Natural killer cell (primary cell): ENCODE measurements around the gene PRKCQ. TPM values are rescaled to one million over a fixed set of nuclear protein-coding genes. Genes with fewer than 3 reads are reported as not detected.

Source experiments
- ATAC-seq, 3 donors: fragments of 150-1000 bp in 2 of 3; fragments of 200-7000 bp in 1 of 3; cut with Tn5 transposase; 1 replicate in 1 of 3; 2 replicates in 2 of 3; pipeline ENCODE4 v1.10.0; 2021; ENCODE audit warnings: mild to moderate bottlenecking in 2 of 3, moderate library complexity in 2 of 3
- DNase-seq, 2 donors: peaks; one replicate each; pipeline versions ENCODE4 v3.0.0 to v3.0.0-alpha.2; 2013 to 2021; ENCODE audit warnings: mixed read lengths in 1 of 2
- H3K27ac ChIP-seq: one replicate; pipeline ENCODE4 v1.5.1; 2013; ENCODE audit warnings: mild to moderate bottlenecking, low read length
- H3K27me3 ChIP-seq: one replicate; pipeline ENCODE4 v1.6.1; 2013; ENCODE audit warnings: low read length; ENCODE audit not compliant: control insufficient read depth, insufficient read depth
- H3K36me3 ChIP-seq: one replicate; pipeline ENCODE4 v1.6.1; 2013; ENCODE audit warnings: low read length; ENCODE audit not compliant: control insufficient read depth, insufficient read depth
- H3K4me1 ChIP-seq: one replicate; pipeline ENCODE4 v1.6.1; 2013; ENCODE audit warnings: low read length; ENCODE audit not compliant: control insufficient read depth, insufficient read depth
- H3K4me3 ChIP-seq: one replicate; pipeline ENCODE4 v1.5.1; 2013; ENCODE audit warnings: low read length
- H3K9me3 ChIP-seq: one replicate; pipeline ENCODE4 v1.6.1; 2013; ENCODE audit warnings: low read length; ENCODE audit not compliant: control insufficient read depth, insufficient read depth
- H3K27ac Mint-ChIP-seq, 2 donors: one replicate each; pipeline ENCODE4 v1.8.0; 2022; ENCODE audit warnings: mild to moderate bottlenecking in 2 of 2, mixed read lengths in 2 of 2, moderate library complexity in 1 of 2
- H3K27me3 Mint-ChIP-seq, 2 donors: one replicate each; pipeline ENCODE4 v1.8.0; 2022; ENCODE audit warnings: low read depth in 2 of 2, mixed read lengths in 2 of 2
- H3K36me3 Mint-ChIP-seq: one replicate; pipeline ENCODE4 v1.8.0; 2022; ENCODE audit warnings: mixed read lengths
- H3K4me1 Mint-ChIP-seq, 2 donors: one replicate each; pipeline ENCODE4 v1.8.0; 2022; ENCODE audit warnings: mixed read lengths in 2 of 2
- H3K4me3 Mint-ChIP-seq: one replicate; pipeline ENCODE4 v1.8.0; 2022; ENCODE audit warnings: mild to moderate bottlenecking, moderate library complexity, mixed read lengths
- H3K9me3 Mint-ChIP-seq, 2 donors: one replicate each; pipeline ENCODE4 v1.8.0; 2022; ENCODE audit warnings: mixed read lengths in 2 of 2
- WGBS: methylation state at CpG from one replicate; pipeline ENCODE4 v1.1.7; 2013; ENCODE audit warnings: missing lambda C conversion rate; ENCODE audit not compliant: insufficient coverage; 5-methylcytosine and 5-hydroxymethylcytosine counted together
- intact Hi-C: fragments of 100-400 bp; cut with micrococcal nuclease; formaldehyde crosslinking; loops from one replicate; pipeline ENCODE4 v1.14.2; 2022
- total RNA-seq, 4 donors: library from RNA; stranded (reverse); fragments of 120-200 nt in 1 of 4; gene quantifications; one replicate each; pipeline versions ENCODE4 v1.2.3 to v1.2.4, GENCODE V29; 2013 to 2022
- TF ChIP-seq, protein P1 (sequence below): fragments of 200-600 bp; IDR thresholded peaks from one replicate; pipeline ENCODE4 v1.8.0; 2022; ENCODE audit warnings: antibody characterized with exemption

PRKCQ gene
- total RNA-seq, 3 donors from 2014 or later (not counting 1 experiment from before 2014, with no cell fraction given): 46.5 to 69.5 (median 61.3) TPM

GRCh38 chr10:6478722-6479121 is 101.4 kb downstream of the PRKCQ start:
- Mint-ChIP-seq H3K4me3 (no peak overlapping the region), H3K27ac (peak overlapping the region in 1 of 2 donors; percentile 23), H3K36me3 (peaks cover 50% of the 10 kb centered on the region), H3K27me3 (no peaks in the 10 kb centered on the region), H3K9me3 (no peaks in the 10 kb centered on the region), H3K4me1 (peaks cover 40 to 58% of the 10 kb centered on the region in 2 donors)
- Histone ChIP-seq H3K27me3 (no peaks in the 10 kb centered on the region), H3K4me3 (no peak overlapping the region), H3K9me3 (no peaks in the 10 kb centered on the region), H3K36me3 (peaks cover 57% of the 10 kb centered on the region), H3K27ac (no peak overlapping the region), H3K4me1 (peaks cover 28% of the 10 kb centered on the region)
- TF ChIP-seq, protein P1, sequence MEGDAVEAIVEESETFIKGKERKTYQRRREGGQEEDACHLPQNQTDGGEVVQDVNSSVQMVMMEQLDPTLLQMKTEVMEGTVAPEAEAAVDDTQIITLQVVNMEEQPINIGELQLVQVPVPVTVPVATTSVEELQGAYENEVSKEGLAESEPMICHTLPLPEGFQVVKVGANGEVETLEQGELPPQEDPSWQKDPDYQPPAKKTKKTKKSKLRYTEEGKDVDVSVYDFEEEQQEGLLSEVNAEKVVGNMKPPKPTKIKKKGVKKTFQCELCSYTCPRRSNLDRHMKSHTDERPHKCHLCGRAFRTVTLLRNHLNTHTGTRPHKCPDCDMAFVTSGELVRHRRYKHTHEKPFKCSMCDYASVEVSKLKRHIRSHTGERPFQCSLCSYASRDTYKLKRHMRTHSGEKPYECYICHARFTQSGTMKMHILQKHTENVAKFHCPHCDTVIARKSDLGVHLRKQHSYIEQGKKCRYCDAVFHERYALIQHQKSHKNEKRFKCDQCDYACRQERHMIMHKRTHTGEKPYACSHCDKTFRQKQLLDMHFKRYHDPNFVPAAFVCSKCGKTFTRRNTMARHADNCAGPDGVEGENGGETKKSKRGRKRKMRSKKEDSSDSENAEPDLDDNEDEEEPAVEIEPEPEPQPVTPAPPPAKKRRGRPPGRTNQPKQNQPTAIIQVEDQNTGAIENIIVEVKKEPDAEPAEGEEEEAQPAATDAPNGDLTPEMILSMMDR: no peak
- ATAC-seq: no peak
- 96% methylated on average over 6 of the region's 8 CpGs for WGBS
- intact Hi-C loops: loop anchor here (10.0 kb wide), 1 partner anchor 786 kb away; no protein-coding TSS in a partner anchor
- DNase-seq: peak in 1 of 2 donors; percentile 40

- H3K27me3 Mint-ChIP-seq: no peaks in the 10 kb centered on the region
- H3K4me1 Mint-ChIP-seq: peaks cover 39 to 58% of the 10 kb centered on the region in 2 donors
- H3K36me3 Mint-ChIP-seq: peaks cover 39% of the 10 kb centered on the region
- H3K4me3 Mint-ChIP-seq: no peak overlapping the region
- peaks cover 21% of the 10 kb centered on the region for H3K4me1 ChIP-seq
- intact Hi-C loops: loop anchor here (10.0 kb wide), 1 partner anchor 788 kb away; no protein-coding TSS in a partner anchor
- peaks cover 46% of the 10 kb centered on the region for H3K36me3 ChIP-seq
- H3K9me3 ChIP-seq: no peaks in the 10 kb centered on the region
- no peak overlapping the region for H3K27ac ChIP-seq
- no peak for DNase-seq
- H3K27ac Mint-ChIP-seq: peak overlapping the region in 1 of 2 donors; percentile 15
- ATAC-seq: no peak
- no peak overlapping the region for H3K4me3 ChIP-seq
- no peaks in the 10 kb centered on the region for H3K27me3 ChIP-seq
- no peaks in the 10 kb centered on the region for H3K9me3 Mint-ChIP-seq
- 78% methylated on average over 2 of the region's 2 CpGs for WGBS
- TF ChIP-seq, protein P1: no peak
Measured at GRCh38 chr10:6476989-6477388, 103.1 kb downstream of the PRKCQ start.

DNA sequence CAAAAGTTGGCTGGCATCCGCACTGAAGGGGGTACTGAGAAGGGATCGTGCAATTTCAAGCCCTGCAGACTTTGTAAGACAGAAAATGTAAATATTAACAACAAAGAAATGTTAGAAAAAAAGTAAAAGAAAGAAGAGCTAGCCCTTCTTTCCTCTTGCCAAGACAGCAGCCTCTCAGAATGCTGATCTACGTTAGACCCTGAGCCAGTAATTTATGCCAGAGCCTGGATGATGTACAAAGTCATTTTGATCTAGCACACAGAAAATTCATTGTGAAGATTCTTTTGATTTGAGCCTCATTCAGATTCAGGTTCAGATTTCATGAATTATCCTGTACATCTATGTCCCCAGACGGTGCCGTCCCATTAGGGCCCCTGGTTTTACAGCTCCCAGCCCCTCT is 105.2 kb downstream of the PRKCQ start:
- H3K27me3 Mint-ChIP-seq: no peaks in the 10 kb centered on the region
- Histone ChIP-seq H3K4me1 (peaks cover 21% of the 10 kb centered on the region), H3K27me3 (no peaks in the 10 kb centered on the region), H3K36me3 (peaks cover 28% of the 10 kb centered on the region), H3K27ac (no peak overlapping the region), H3K9me3 (no peaks in the 10 kb centered on the region), H3K4me3 (no peak overlapping the region)
- no peak for DNase-seq
- peaks cover 0 to 3% of the 10 kb centered on the region in 2 donors for H3K9me3 Mint-ChIP-seq
- H3K36me3 Mint-ChIP-seq: peaks cover 25% of the 10 kb centered on the region
- TF ChIP-seq, protein P1: no peak
- H3K4me1 Mint-ChIP-seq: peaks cover 49 to 62% of the 10 kb centered on the region in 2 donors
- H3K4me3 Mint-ChIP-seq: peak overlapping the region; percentile 47
- WGBS: 87% methylated on average over 5 of the region's 5 CpGs
- intact Hi-C loops: loop anchor here (1.0 to 10.0 kb wide), 2 partner anchors 55 to 790 kb away; no protein-coding TSS in a partner anchor
- no peak for ATAC-seq
- H3K27ac Mint-ChIP-seq: peak overlapping the region; percentile 99
